ENCODE data around the gene PTAR1.

The PTAR1 gene

DNA sequence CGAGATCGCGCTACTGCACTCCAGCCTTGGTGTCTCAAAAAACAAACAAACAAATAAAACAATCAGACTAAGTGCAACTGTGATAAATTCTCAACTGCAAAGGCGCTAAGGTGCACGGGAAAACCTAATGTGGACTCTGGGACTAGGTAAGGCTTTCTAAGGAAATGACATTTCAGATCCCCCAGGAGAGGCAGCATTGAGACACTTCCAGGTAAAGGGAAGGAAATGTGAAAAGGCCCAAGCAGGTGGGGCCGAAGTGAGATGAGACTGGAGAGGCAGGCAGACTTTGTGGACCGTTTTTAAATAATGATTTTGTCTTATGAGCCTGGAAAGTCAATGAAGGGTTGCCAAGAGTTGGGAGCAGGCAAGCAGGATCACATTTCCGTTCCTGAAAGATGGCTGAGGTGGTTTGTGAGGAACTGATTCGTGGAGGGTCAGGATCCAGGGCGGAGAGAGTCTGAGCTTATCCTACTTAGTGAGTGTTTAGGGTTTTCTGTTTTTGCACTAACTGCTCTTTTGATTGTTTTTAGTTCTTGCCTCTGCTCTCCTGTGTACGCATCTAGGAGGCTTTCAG is 85.6 kb downstream of the PTAR1 start:
- DNase-seq (ENCODE audit: low spot score), result no peak

GRCh38 chr9:69673311-69673640 is 86.5 kb downstream of the PTAR1 start:
- DNase-seq (ENCODE audit: low spot score), result no peak

GRCh38 chr9:69672596-69673310 is 87.1 kb downstream of the PTAR1 start:
- DNase-seq (ENCODE audit: low spot score), result peak; percentile 83

- DNase-seq (ENCODE audit: low spot score), result peak; percentile 38
These were observed 87.8 kb downstream of the PTAR1 start, which contains the start of gene APBA1 for GRCh38 chr9:69671879-69672595. Gene APBA1, minus strand, starts transcription at chr9:69672371.

GRCh38 chr9:69671311-69671878 is 88.4 kb downstream of the PTAR1 start:
- no peak for DNase-seq (ENCODE audit: low spot score)

DNA sequence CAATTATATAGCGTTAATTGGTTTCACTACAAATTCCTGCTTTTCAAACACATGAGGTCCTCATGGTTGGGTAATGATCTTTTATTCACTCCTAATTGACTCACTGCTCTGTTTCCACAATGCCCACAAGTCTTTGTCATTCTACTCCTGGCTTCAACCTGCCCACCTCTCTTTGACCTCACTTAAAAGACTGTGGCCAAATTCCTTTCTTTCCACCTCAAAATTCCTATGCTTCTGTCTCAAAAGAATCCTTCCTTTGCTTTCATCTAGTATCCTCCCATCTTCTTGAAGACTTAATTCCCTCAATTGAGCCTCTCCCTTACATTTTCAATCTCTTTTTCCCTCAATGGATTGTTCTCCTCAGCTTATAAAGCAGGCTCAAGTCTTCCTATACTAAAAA is 92.5 kb downstream of the PTAR1 start:
- no peak for DNase-seq (ENCODE audit: low spot score)

DNA sequence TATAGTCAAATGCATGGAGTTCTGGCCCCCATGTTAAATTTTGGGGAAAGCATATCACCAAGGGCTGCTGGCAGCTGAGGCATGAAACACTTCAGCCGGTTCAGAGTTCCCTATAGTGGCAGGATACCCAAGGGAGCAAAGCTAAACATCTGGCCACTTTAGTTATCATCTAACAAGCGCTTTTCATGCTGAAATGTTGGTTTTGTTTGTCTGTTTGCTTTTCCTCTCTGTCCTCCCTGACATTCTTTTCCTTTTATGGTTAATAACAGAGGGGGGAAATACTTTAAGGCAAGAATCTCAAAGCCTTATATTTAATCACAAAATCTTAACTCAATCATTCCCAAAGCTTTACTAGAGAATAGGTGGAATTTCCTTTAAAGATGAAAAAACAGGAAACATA is 99.5 kb downstream of the PTAR1 start:
- no peak for DNase-seq (ENCODE audit: low spot score)

Data from SW480 (cell line).